Kidney (tissue), 14 donors: ENCODE results near the gene NSMCE1. TPM values are rescaled to one million over a fixed set of nuclear protein-coding genes. Genes with fewer than 3 reads are reported as not detected.
A peak's percentile ranks its signal among the peaks of the same experiment; 100 is the strongest.
"Not testable (repeated sequence)": the region's sequence is repeated elsewhere in the genome, so short reads cannot be mapped to it uniquely, and the experiment has no call there.

ENCODE experiments used
- DNase-seq, 5 donors: peaks; one replicate each; pipeline ENCODE4 v3.0.0-alpha.2; 2013 to 2020
- FAIRE-seq: peaks from 2 replicates; lab custom pipeline; 2012; peaks lifted over from hg19 to GRCh38; lab: Jason Lieb, UNC
- H3K27ac ChIP-seq, 2 donors: one replicate each; pipeline ENCODE4 v1.7.0; 2013; ENCODE audit warnings: low read depth in 2 of 2, low read length in 2 of 2, inconsistent platforms in 1 of 2
- H3K27me3 ChIP-seq: one replicate; pipeline ENCODE4 v1.7.1; 2013; ENCODE audit warnings: low read length, inconsistent platforms; ENCODE audit not compliant: control insufficient read depth, insufficient read depth
- H3K36me3 ChIP-seq, 3 donors: one replicate each; pipeline versions ENCODE4 v1.7.0 to v1.7.1; 2013; ENCODE audit warnings: low read length in 3 of 3, control low read depth in 1 of 3, inconsistent platforms in 1 of 3; ENCODE audit not compliant: insufficient read depth in 3 of 3, control insufficient read depth in 2 of 3
- H3K4me1 ChIP-seq, 3 donors: one replicate each; pipeline versions ENCODE4 v1.7.0 to v1.7.1; 2013; ENCODE audit warnings: low read length in 3 of 3, inconsistent platforms in 1 of 3, low read depth in 1 of 3; ENCODE audit not compliant: control insufficient read depth in 2 of 3, insufficient read depth in 2 of 3
- H3K4me3 ChIP-seq, 3 donors: one replicate each; pipeline versions ENCODE4 v1.7.0 to v1.8.1; 2013; ENCODE audit warnings: low read length in 3 of 3, control low read depth in 1 of 3, inconsistent platforms in 1 of 3
- H3K9ac ChIP-seq, 3 donors: one replicate each; pipeline versions ENCODE4 v1.7.0 to v1.7.1; 2013; ENCODE audit warnings: low read length in 3 of 3, control low read depth in 1 of 3, inconsistent platforms in 1 of 3
- H3K9me3 ChIP-seq, 3 donors: one replicate each; pipeline versions ENCODE4 v1.7.0 to v1.7.1; 2013; ENCODE audit warnings: low read length in 3 of 3, control low read depth in 1 of 3, inconsistent platforms in 1 of 3; ENCODE audit not compliant: control insufficient read depth in 2 of 3, insufficient read depth in 1 of 3
- CTCF ChIP-seq: IDR thresholded peaks from 3 replicates; pipeline ENCODE4 v1.5.1; 2012; ENCODE audit warnings: mild to moderate bottlenecking, moderate library complexity, borderline replicate concordance; ENCODE audit not compliant: insufficient read depth; ENCODE audit errors: extremely low read depth
- intact Hi-C: fragments of 100-400 bp; cut with DNase I; formaldehyde crosslinking; loops from one replicate; pipeline ENCODE4 v1.11.1; 2022
- polyA plus RNA-seq: library from polyadenylated mRNA; stranded (reverse); fragments of 350-450 nt; fragmentation: Illumina TruSeq; extraction: RNeasy Lipid Tissue Mini Kit (QIAGEN cat#74804); gene quantifications from one replicate; pipeline ENCODE4 v1.2.3, GENCODE V29; 2014; ENCODE audit warnings: low read depth, low replicate concordance; ENCODE audit not compliant: insufficient read depth
- total RNA-seq: library from RNA; stranded (reverse); fragmentation: NEBNext Ultra II Directional; extraction: Animal tissue kit (Norgen Biotek cat#: 25700); gene quantifications from one replicate; pipeline ENCODE4 v1.2.1, GENCODE V29; 2021
- donor health status: control.
- donor health status: control.
- donor health status: control.
- donor health status: control.
- donor health status: control.
- donor health status: DM: yes; HTN: yes; CAD: no.
- donor health status: Normal renal cell carcinoma (clear cell type).

NSMCE1 gene
- total and polyA plus RNA-seq, 2 donors from 2014 or later, result 72.1 to 145 TPM

- Histone ChIP-seq H3K36me3 (no peaks in the 10 kb centered on the region), H3K27ac (peak overlapping the region; percentile 91 to 99), H3K9me3 (no peaks in the 10 kb centered on the region), H3K4me1 (peaks cover 0 to 12% (median 6%) of the 10 kb centered on the region in 3 donors), H3K4me3 (peak overlapping the region; percentile 76 to 99 (median 93)), H3K9ac (peak overlapping the region; percentile 86 to 92 (median 90)), H3K27me3 (no peaks in the 10 kb centered on the region)
- DNase-seq, result peak in 2 of 5 donors; percentile 63 to 97
- intact Hi-C loops, result no loop called here
- no peak for FAIRE-seq
- TF ChIP-seq CTCF, result no peak
Observed at GRCh38 chr16:27202923-27203506, 65.6 kb downstream of the NSMCE1 start.

GRCh38 chr16:27200914-27201313 is 67.7 kb downstream of the NSMCE1 start:
- DNase-seq, H3K27me3 ChIP-seq, H3K27ac ChIP-seq, intact Hi-C loops, H3K9me3 ChIP-seq, FAIRE-seq, H3K36me3 ChIP-seq, H3K9ac ChIP-seq, H3K4me3 ChIP-seq: not testable (repeated sequence)
- H3K4me1 ChIP-seq, result peaks cover 0 to 10% (median 5%) of the 10 kb centered on the region in 3 donors

GRCh38 chr16:27199736-27200135 is 68.8 kb downstream of the NSMCE1 start:
- H3K4me3 ChIP-seq, result no peak overlapping the region
- no peaks in the 10 kb centered on the region for H3K9me3 ChIP-seq
- FAIRE-seq (no peak), DNase-seq (no peak)
- TF ChIP-seq CTCF, result no peak
- H3K9ac ChIP-seq, result no peak overlapping the region
- no peaks in the 10 kb centered on the region for H3K36me3 ChIP-seq
- intact Hi-C loops, result no loop called here
- no peak overlapping the region for H3K27ac ChIP-seq
- H3K4me1 ChIP-seq, result peaks cover 0 to 10% (median 5%) of the 10 kb centered on the region in 3 donors
- H3K27me3 ChIP-seq, result no peaks in the 10 kb centered on the region

GRCh38 chr16:27199235-27199586 is 69.4 kb downstream of the NSMCE1 start:
- Histone ChIP-seq H3K9me3 (no peaks in the 10 kb centered on the region), H3K9ac (no peak overlapping the region), H3K4me3 (no peak overlapping the region), H3K27me3 (no peaks in the 10 kb centered on the region), H3K27ac (no peak overlapping the region), H3K4me1 (peaks cover 0 to 5% (median 5%) of the 10 kb centered on the region in 3 donors), H3K36me3 (no peaks in the 10 kb centered on the region)
- intact Hi-C loops, result no loop called here
- no peak for FAIRE-seq
- no peak for TF ChIP-seq CTCF
- no peak for DNase-seq
